ENCODE measurements around the gene P2RY13. TPM values are rescaled to one million over a fixed set of nuclear protein-coding genes. Genes with fewer than 3 reads are reported as not detected.

The P2RY13 gene
- total RNA-seq, 4 donors from 2014 or later: 2.1 to 6.0 (median 3.4) TPM

GRCh38 chr3:151306168-151306810, 23.1 kb downstream of the P2RY13 start:
- TF ChIP-seq, protein P1, sequence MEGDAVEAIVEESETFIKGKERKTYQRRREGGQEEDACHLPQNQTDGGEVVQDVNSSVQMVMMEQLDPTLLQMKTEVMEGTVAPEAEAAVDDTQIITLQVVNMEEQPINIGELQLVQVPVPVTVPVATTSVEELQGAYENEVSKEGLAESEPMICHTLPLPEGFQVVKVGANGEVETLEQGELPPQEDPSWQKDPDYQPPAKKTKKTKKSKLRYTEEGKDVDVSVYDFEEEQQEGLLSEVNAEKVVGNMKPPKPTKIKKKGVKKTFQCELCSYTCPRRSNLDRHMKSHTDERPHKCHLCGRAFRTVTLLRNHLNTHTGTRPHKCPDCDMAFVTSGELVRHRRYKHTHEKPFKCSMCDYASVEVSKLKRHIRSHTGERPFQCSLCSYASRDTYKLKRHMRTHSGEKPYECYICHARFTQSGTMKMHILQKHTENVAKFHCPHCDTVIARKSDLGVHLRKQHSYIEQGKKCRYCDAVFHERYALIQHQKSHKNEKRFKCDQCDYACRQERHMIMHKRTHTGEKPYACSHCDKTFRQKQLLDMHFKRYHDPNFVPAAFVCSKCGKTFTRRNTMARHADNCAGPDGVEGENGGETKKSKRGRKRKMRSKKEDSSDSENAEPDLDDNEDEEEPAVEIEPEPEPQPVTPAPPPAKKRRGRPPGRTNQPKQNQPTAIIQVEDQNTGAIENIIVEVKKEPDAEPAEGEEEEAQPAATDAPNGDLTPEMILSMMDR (IDR thresholded peaks at IDR 0.05; ENCODE audit: low read depth): no peak

GRCh38 chr3:151305775-151306151, 23.6 kb downstream of the P2RY13 start:
- TF ChIP-seq, protein P1 (IDR thresholded peaks at IDR 0.05; ENCODE audit: low read depth): no peak

DNA sequence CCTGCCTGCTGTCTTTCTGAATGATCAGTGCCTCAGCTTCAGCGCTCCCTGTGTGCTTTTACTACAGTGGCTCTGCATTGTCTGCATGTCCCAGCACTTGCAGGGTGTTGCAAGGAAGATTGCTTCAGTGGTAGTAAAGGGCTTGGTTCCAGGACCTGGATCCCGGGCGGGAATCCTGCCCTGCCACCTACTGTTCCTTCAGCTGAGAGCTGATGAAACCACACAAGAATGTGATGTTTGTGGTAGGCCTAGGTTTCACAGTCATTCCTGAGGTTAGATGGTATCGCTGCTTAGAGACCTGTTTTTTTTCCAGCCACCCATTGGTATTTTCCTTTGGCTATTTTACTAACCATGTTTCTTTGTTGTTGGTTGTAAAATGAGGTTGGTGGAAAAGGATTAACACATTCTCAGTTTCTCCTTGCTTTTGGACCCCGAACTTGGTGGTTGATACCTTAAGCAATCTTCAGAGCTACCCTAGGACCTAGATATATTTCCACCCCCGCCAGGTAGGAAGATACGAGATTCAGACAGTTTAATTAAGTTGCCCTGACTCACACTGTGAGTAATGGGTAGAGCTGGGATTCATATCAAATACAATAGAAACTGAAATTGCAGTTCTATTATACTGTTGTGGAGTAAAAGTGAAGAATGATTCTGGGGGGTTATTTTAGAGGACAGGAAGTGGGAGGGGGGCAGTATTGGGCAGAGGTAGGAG, 24.1 kb downstream of the P2RY13 start:
- TF ChIP-seq, protein P1 (IDR thresholded peaks at IDR 0.05; ENCODE audit: low read depth): no peak

DNA sequence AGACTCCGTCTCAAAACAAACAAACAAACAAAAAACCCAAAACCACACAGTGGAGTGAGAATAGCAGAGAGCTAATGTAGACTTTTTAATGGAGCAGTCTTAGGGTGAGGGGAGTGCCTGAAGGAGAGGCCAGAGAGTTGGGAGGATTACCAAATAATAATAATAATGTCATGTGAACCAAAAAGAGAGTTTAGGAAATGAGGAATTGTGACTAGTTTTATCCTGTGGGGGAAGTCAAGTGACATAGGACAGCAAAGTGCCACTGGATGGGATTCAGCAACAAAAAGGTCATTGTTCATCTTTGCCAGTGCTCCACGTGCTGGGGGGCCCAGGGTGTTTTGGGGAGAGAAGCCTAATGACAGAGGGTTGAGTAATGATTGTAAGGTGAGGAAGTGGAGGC, 25.6 kb downstream of the P2RY13 start:
- TF ChIP-seq, protein P1 (IDR thresholded peaks at IDR 0.05; ENCODE audit: low read depth): no peak

- TF ChIP-seq, protein P1 (IDR thresholded peaks at IDR 0.05; ENCODE audit: low read depth): no peak
These were observed 27.6 kb downstream of the P2RY13 start for GRCh38 chr3:151301787-151302186.

- TF ChIP-seq, protein P1 (IDR thresholded peaks at IDR 0.05; ENCODE audit: low read depth): no peak
These were observed 28.8 kb downstream of the P2RY13 start for GRCh38 chr3:151300539-151300938.

GRCh38 chr3:151299006-151299405, 30.3 kb downstream of the P2RY13 start:
- TF ChIP-seq, protein P1 (IDR thresholded peaks at IDR 0.05; ENCODE audit: low read depth): no peak
